Parietal lobe (tissue), 2 donors: Measurements from ENCODE around the gene KRTAP10-11. TPM values are rescaled to one million over a fixed set of nuclear protein-coding genes. Genes with fewer than 3 reads are reported as not detected.

Experiments used
- small RNA-seq: library from RNA; depleted of rRNA; stranded (forward); fragments of <200 nt; gene quantifications from one replicate; pipeline ENCODE3, GENCODE V24; 2014; ENCODE audit warnings: low replicate concordance
- total RNA-seq: library from RNA; depleted of rRNA; stranded (reverse); fragments of >200 nt; gene quantifications from one replicate; pipeline ENCODE4 v1.2.3, GENCODE V29; 2014

Gene KRTAP10-11
- total RNA-seq: not detected

DNA sequence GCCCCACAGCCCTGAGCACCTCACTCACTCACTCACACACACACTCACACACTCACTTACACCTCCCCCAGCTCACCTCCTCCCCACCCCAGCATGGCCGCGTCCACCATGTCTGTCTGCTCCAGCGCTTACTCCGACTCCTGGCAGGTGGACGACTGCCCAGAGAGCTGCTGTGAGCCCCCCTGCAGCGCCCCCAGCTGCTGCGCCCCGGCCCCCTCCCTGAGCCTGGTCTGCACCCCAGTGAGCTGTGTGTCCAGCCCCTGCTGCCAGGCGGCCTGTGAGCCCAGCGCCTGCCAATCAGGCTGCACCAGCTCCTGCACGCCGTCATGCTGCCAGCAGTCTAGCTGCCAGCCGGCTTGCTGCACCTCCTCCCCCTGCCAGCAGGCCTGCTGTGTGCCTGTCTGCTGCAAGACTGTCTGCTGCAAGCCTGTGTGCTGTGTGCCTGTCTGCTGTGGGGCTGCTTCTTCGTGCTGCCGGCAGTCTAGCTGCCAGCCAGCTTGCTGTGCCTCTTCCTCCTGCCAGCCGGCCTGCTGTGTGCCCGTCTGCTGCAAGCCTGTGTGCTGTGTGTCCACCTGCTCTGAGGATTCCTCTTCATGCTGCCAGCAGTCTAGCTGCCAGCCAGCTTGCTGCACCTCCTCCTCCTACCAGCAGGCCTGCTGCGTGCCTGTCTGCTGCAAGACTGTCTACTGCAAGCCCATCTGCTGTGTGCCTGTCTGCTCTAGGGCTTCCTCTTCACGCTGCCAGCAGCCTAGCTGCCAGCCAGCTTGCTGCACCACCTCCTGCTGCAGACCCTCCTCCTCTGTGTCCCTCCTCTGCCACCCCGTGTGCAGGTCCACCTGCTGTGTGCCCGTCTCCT is at the start of gene KRTAP10-11:
Gene KRTAP10-11, plus strand, starts transcription at position 49 of the 856 bp plus-strand sequence. Its CDS starts 45 bp downstream, at position 94.

DNA sequence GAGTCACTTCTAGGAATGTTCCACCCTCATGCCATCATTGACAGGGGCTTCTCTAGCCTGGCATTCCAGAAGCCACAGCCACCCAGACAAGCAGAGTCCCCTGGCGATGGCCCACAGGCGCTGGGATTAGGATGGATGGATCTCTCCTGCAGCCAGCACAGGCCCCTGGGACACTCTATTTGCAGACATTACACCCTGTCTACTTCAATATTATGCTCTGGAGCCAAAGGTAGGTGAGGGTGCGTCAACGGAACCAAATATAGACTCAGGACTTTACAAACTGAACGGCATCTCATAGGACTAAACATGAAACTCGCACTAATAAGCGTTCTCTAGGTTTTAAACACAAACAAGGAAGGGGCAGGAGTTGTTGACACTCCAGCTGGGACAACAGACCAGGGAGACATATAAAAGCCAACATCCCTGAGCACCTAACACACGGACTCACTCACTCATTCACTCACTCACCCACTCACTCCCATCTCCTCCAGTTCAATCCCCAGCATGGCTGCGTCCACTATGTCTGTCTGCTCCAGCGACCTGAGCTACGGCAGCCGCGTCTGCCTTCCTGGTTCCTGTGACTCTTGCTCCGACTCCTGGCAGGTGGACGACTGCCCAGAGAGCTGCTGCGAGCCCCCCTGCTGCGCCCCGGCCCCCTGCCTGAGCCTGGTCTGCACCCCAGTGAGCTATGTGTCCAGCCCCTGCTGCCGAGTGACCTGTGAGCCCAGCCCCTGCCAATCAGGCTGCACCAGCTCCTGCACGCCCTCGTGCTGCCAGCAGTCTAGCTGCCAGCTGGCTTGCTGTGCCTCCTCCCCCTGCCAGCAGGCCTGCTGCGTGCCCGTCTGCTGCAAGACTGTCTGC is 45.9 kb upstream of the KRTAP10-11 start, which contains the start of gene KRTAP10-7:
Gene KRTAP10-7, plus strand, starts transcription at position 480 of the 861 bp plus-strand sequence. Its CDS starts 25 bp downstream, at position 505.

GRCh38 chr21:44612029-44612486 is 34.2 kb upstream of the KRTAP10-11 start, which contains the start of gene KRTAP10-8:
KRTAP10-8 (plus strand) TSS chr21:44612079; CDS start chr21:44612101, 22 bp downstream.

GRCh38 chr21:44626673-44627143 is 19.5 kb upstream of the KRTAP10-11 start, which contains the start of gene KRTAP10-9:
KRTAP10-9 (plus strand) TSS chr21:44627093; CDS start chr21:44627172, 79 bp downstream.

GRCh38 chr21:44637018-44637850 is 9.0 kb upstream of the KRTAP10-11 start, which contains the start of gene KRTAP10-10:
KRTAP10-10 (plus strand) TSS chr21:44637356; CDS start chr21:44637418, 62 bp downstream.

DNA sequence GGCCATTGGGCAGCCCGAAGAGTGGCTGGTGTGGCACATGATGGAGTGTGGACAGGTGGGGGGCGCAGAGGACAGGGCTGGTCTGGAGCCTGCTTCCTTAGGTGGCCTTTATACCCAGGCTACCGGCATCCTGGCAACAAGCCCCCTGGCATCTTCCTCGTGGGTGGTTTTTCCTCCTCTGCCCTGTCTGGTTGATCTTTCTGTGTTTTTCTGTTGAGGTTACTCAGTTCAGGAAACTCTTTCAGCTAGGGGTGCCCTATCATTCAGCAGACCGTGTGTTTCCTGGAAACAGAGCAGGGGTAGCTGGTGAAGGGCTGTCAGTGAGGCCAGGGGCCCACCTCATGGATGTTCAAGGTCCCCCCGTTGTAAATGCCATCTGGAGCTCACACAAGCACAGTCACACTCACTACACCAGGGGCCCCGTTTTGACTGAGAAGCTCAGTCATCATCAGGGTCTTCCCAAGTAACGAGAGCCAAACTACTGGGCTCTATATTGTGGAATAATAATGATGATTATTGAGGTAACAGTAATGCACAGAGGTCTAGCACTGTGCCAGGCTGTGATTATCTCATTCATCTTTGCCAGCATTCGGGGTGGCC is 8.5 kb downstream of the KRTAP10-11 start, which contains the start of gene KRTAP12-4:
Gene KRTAP12-4, minus strand, starts transcription at position 84 of the 600 bp plus-strand sequence. Its CDS starts 45 bp downstream, at position 39.

DNA sequence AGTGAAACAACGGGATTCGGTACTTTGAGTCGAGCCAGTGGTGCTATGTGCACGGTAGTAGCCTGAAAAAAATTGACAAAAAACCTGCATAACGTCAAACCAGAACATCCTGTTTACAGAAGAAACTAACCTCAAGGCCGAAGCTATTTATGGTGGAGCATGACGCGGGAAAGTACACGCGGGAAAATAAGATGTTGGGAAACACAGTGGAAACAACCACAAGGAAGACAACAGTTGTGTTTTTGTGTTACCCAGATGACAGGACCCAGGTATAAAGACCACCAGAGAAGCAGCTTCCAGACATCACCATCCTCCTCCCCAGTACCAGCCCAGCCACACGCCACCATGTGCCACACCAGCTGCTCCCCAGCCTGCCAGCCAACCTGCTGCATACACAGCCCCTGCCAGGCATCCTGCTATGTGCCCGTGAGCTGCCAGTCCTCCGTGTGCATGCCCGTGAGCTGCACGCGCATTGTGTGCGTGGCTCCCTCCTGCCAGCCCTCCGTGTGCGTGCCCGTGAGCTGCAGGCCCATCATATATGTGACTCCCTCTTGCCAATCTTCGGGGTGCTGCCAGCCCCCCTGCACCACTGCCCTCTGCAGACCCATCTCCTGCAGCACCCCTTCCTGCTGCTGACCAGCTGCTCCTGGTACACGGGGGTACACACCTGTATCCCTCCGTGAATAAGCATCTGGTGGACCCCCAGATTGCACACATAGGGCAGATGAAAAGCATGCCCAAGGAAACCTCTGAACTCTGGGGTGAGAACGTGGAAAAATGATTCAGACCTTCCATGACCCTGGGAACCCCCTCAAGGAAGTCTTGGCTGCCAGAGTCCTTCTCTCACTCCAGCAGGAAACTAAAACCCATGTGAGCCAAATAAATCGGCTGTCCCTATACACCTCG is 11.7 kb downstream of the KRTAP10-11 start, which contains the start of gene KRTAP12-3:
Gene KRTAP12-3, plus strand, starts transcription at position 298 of the 906 bp plus-strand sequence. Its CDS starts 48 bp downstream, at position 346.

GRCh38 chr21:44666401-44667320 is 20.4 kb downstream of the KRTAP10-11 start, which contains the start of gene KRTAP12-2:
KRTAP12-2 (minus strand) TSS chr21:44666927; CDS start chr21:44666886, 41 bp downstream.

GRCh38 chr21:44681861-44682579 is 35.8 kb downstream of the KRTAP10-11 start, which contains the start of gene KRTAP12-1:
KRTAP12-1 (minus strand) TSS chr21:44682163; CDS start chr21:44682123, 40 bp downstream.

Small RNA genes within 50 kb of the gene (small RNA-seq; reads per million reads assigned to genes)
- gene KRTAP12-6P: not detected

Other genes starting within 250 kb of the KRTAP10-11 start
- 13.5 TPM for gene LRRC3, start 190.9 kb upstream of the KRTAP10-11 start, total RNA-seq
- not detected for gene KRTAP10-1, start 106.2 kb upstream of the KRTAP10-11 start, total RNA-seq
- gene KRTAP10-2, start 94.9 kb upstream of the KRTAP10-11 start, total RNA-seq: not detected
- gene KRTAP10-3, start 87.6 kb upstream of the KRTAP10-11 start, total RNA-seq: not detected
- gene KRTAP10-4, start 72.7 kb upstream of the KRTAP10-11 start, total RNA-seq: not detected
- not detected for gene KRTAP10-5, start 65.8 kb upstream of the KRTAP10-11 start, total RNA-seq
- not detected for gene KRTAP10-6, start 53.9 kb upstream of the KRTAP10-11 start, total RNA-seq
- gene KRTAP10-7, start 45.8 kb upstream of the KRTAP10-11 start, total RNA-seq: not detected
- gene KRTAP10-8, start 34.3 kb upstream of the KRTAP10-11 start, total RNA-seq: not detected
- gene KRTAP10-9, start 19.3 kb upstream of the KRTAP10-11 start, total RNA-seq: not detected
- not detected for gene KRTAP10-10, start 9.1 kb upstream of the KRTAP10-11 start, total RNA-seq
- not detected for gene KRTAP12-4, start 8.2 kb downstream of the KRTAP10-11 start, total RNA-seq
- gene KRTAP12-3, start 11.5 kb downstream of the KRTAP10-11 start, total RNA-seq: not detected
- not detected for gene KRTAP12-2, start 20.5 kb downstream of the KRTAP10-11 start, total RNA-seq
- gene KRTAP12-1, start 35.7 kb downstream of the KRTAP10-11 start, total RNA-seq: not detected
- not detected for gene KRTAP10-12, start 50.8 kb downstream of the KRTAP10-11 start, total RNA-seq
- gene TSPEAR, start 65.2 kb downstream of the KRTAP10-11 start, total RNA-seq: not detected
- gene UBE2G2, start 155.4 kb downstream of the KRTAP10-11 start, total RNA-seq: 119 TPM
- gene SUMO3, start 171.6 kb downstream of the KRTAP10-11 start, total RNA-seq: 47.3 TPM
- 68.5 TPM for gene PTTG1IP, start 227.3 kb downstream of the KRTAP10-11 start, total RNA-seq